Osteoblast (primary cell): ENCODE results near the gene IBA57. TPM values are rescaled to one million over a fixed set of nuclear protein-coding genes. Genes with fewer than 3 reads are reported as not detected.

Experiments used
- DNase-seq: peaks from one replicate; pipeline ENCODE4 v3.0.0; 2011; ENCODE audit warnings: low spot score, mixed read lengths; ENCODE audit not compliant: insufficient read length; ENCODE audit errors: missing footprints
- H2AFZ ChIP-seq: 2 replicates; pipeline ENCODE4 v1.6.0; 2011; ENCODE audit warnings: mild to moderate bottlenecking, low read length
- H3K27ac ChIP-seq: 2 replicates; pipeline ENCODE4 v1.5.1; 2011; ENCODE audit warnings: mild to moderate bottlenecking, low read depth, low read length, moderate library complexity
- H3K27me3 ChIP-seq: 2 replicates; pipeline ENCODE4 v1.6.0; 2012; ENCODE audit warnings: mild to moderate bottlenecking, control low read depth, inconsistent platforms, low read length, moderate library complexity; ENCODE audit not compliant: insufficient read depth
- H3K36me3 ChIP-seq: 2 replicates; pipeline ENCODE4 v1.5.1; 2011; ENCODE audit warnings: mild to moderate bottlenecking, low read length, control low read depth, moderate library complexity; ENCODE audit not compliant: insufficient read depth
- H3K4me1 ChIP-seq: 2 replicates; pipeline ENCODE4 v1.5.1; 2011; ENCODE audit warnings: mild to moderate bottlenecking, low read length, control low read depth, moderate library complexity; ENCODE audit not compliant: insufficient read depth
- H3K4me2 ChIP-seq: 2 replicates; pipeline ENCODE4 v1.6.0; 2011; ENCODE audit warnings: mild to moderate bottlenecking, low read length; ENCODE audit not compliant: insufficient read depth
- H3K4me3 ChIP-seq: fragments of 200-600 bp; sonication (generic); 3 replicates; pipeline ENCODE4 v1.5.1; 2012; ENCODE audit warnings: mild to moderate bottlenecking, low read length, inconsistent platforms; ENCODE audit not compliant: insufficient read depth
- H3K79me2 ChIP-seq: 2 replicates; pipeline ENCODE4 v1.6.0; 2012; ENCODE audit warnings: mild to moderate bottlenecking, low read length, control low read depth, inconsistent platforms; ENCODE audit not compliant: insufficient read depth
- H3K9me3 ChIP-seq: 2 replicates; pipeline ENCODE4 v1.5.1; 2011; ENCODE audit warnings: low read depth, low read length, control low read depth
- H4K20me1 ChIP-seq: 2 replicates; pipeline ENCODE4 v1.6.0; 2012; ENCODE audit warnings: mild to moderate bottlenecking, low read length, control low read depth; ENCODE audit not compliant: insufficient read depth
- total RNA-seq: library from RNA; depleted of rRNA; stranded (reverse); fragments of >200 nt; gene quantifications from 2 replicates; pipeline ENCODE4 v1.2.3, GENCODE V29; 2012
- TF ChIP-seq, protein P1 (sequence below): IDR thresholded peaks from 2 replicates; pipeline ENCODE4 v1.5.1; 2011; ENCODE audit warnings: mild to moderate bottlenecking, low read depth, low read length, moderate library complexity; ENCODE audit errors: extremely low read depth

The IBA57 gene
- total RNA-seq, 1 donor = 4.7 TPM

GRCh38 chr1:228131766-228132165, 33.8 kb upstream of the IBA57 start:
- Histone ChIP-seq H3K4me1 (peaks cover 4% of the 10 kb centered on the region), H2AFZ (no peak overlapping the region), H3K79me2 (no peaks in the 10 kb centered on the region), H3K9me3 (no peaks in the 10 kb centered on the region), H4K20me1 (no peaks in the 10 kb centered on the region), H3K4me2 (no peak overlapping the region), H3K27ac (no peak overlapping the region), H3K27me3 (peaks cover 32% of the 10 kb centered on the region), H3K36me3 (no peaks in the 10 kb centered on the region), H3K4me3 (no peak overlapping the region)
- DNase-seq = no peak
- TF ChIP-seq, protein P1, sequence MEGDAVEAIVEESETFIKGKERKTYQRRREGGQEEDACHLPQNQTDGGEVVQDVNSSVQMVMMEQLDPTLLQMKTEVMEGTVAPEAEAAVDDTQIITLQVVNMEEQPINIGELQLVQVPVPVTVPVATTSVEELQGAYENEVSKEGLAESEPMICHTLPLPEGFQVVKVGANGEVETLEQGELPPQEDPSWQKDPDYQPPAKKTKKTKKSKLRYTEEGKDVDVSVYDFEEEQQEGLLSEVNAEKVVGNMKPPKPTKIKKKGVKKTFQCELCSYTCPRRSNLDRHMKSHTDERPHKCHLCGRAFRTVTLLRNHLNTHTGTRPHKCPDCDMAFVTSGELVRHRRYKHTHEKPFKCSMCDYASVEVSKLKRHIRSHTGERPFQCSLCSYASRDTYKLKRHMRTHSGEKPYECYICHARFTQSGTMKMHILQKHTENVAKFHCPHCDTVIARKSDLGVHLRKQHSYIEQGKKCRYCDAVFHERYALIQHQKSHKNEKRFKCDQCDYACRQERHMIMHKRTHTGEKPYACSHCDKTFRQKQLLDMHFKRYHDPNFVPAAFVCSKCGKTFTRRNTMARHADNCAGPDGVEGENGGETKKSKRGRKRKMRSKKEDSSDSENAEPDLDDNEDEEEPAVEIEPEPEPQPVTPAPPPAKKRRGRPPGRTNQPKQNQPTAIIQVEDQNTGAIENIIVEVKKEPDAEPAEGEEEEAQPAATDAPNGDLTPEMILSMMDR = no peak

- Histone ChIP-seq H3K4me1 (peaks cover 4% of the 10 kb centered on the region), H4K20me1 (no peaks in the 10 kb centered on the region), H3K27ac (no peak overlapping the region), H3K9me3 (no peaks in the 10 kb centered on the region), H3K4me3 (no peak overlapping the region), H3K36me3 (no peaks in the 10 kb centered on the region), H3K79me2 (no peaks in the 10 kb centered on the region), H3K27me3 (peaks cover 39% of the 10 kb centered on the region), H3K4me2 (no peak overlapping the region), H2AFZ (no peak overlapping the region)
- DNase-seq = no peak
- TF ChIP-seq, protein P1 = no peak
Observed at GRCh38 chr1:228134591-228134990, 31.0 kb upstream of the IBA57 start.

DNA sequence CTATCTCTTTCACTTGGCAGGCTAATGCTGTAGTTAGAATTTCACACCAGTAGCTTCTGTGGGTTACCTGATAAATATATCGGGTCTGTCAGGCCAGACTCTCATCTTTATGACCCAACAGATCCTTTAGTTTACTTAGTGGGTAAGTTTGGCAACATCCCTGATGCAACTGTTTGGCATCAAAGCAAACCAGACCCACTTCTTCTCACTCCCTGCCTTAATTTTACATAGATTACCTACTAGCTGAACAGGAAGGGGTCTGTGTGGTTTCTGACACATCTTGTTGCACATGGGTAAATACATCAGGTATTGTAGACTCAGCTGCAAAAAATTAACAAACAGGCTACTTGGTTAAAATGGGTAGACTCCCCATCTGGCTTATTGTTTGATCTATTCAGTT, 28.7 kb upstream of the IBA57 start:
- no peak overlapping the region for H2AFZ ChIP-seq
- H3K36me3 ChIP-seq = no peaks in the 10 kb centered on the region
- no peaks in the 10 kb centered on the region for H3K9me3 ChIP-seq
- H3K79me2 ChIP-seq = peaks cover 14% of the 10 kb centered on the region
- TF ChIP-seq, protein P1 = no peak
- H3K27ac ChIP-seq = no peak overlapping the region
- peaks cover 39% of the 10 kb centered on the region for H3K27me3 ChIP-seq
- H4K20me1 ChIP-seq = peaks cover 8% of the 10 kb centered on the region
- H3K4me2 ChIP-seq = no peak overlapping the region
- no peak overlapping the region for H3K4me3 ChIP-seq
- H3K4me1 ChIP-seq = peaks cover 9% of the 10 kb centered on the region
- DNase-seq = peak; percentile 1

DNA sequence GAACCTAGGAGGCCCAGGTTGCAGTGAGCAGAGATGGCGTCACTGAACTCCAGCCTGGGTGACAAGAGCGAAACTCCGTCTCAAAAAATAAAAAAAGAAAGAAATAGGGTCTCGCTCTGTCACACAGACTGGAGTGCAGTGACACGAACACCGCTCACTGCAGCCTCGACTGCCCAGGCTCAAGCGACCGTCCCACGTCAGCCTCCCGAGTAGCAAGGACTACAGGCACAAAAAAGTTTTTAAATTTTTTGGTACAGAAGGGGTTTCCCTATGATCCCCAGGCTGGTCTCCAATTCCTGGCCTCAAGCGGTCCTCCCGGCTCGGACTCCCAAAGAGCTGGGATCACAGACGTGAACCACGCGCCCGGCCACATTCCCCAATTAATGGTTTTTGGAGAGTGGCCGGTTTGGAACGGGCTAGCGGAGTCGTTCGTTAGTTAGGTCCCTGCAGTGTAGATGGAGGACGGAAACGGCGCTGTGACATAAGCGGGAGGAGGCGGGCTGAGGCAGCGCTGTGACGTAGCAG, 26.1 kb upstream of the IBA57 start:
- H3K79me2 ChIP-seq = peaks cover 40% of the 10 kb centered on the region
- peak overlapping the region; percentile 93 for H3K27ac ChIP-seq

More for the DNA sequence above, 26.1 kb upstream of the IBA57 start:
- peaks cover 4% of the 10 kb centered on the region for H3K36me3 ChIP-seq
- TF ChIP-seq, protein P1 = no peak
- H3K27me3 ChIP-seq = peaks cover 29% of the 10 kb centered on the region
- peak overlapping the region; percentile 97 for H2AFZ ChIP-seq
- peaks cover 20% of the 10 kb centered on the region for H3K4me1 ChIP-seq
- H3K4me2 ChIP-seq = peak overlapping the region; percentile 84
- DNase-seq = no peak
- peaks cover 34% of the 10 kb centered on the region for H4K20me1 ChIP-seq
- no peaks in the 10 kb centered on the region for H3K9me3 ChIP-seq
- peak overlapping the region; percentile 80 for H3K4me3 ChIP-seq
